Astrocyte of the cerebellum (primary cell): Measurements from ENCODE around the gene BICD1.

Experiments used
- DNase-seq: peaks from one replicate; pipeline ENCODE4 v3.0.0-alpha.2; 2011; ENCODE audit warnings: low read depth
- H3K4me3 ChIP-seq: 2 replicates; pipeline ENCODE4 v1.5.1; 2011; ENCODE audit warnings: mild to moderate bottlenecking, low read depth, low read length, moderate library complexity
- CTCF ChIP-seq: IDR thresholded peaks from 2 replicates; pipeline ENCODE4 v1.5.1; 2012; ENCODE audit warnings: low read length, low read depth, moderate library complexity, mild to moderate bottlenecking; ENCODE audit errors: missing control alignments
- in situ Hi-C: cut with HindIII; loops from 2 replicates; pipeline ENCODE4 v1.10.0; 2017; ENCODE audit warnings: low sequenced_read_pairs

The BICD1 gene

GRCh38 chr12:32397696-32398095 is 291.0 kb downstream of the BICD1 start:
- no peak for TF ChIP-seq CTCF
- in situ Hi-C loops = no loop called here
- no peak for DNase-seq
- H3K4me3 ChIP-seq = no peak overlapping the region

DNA sequence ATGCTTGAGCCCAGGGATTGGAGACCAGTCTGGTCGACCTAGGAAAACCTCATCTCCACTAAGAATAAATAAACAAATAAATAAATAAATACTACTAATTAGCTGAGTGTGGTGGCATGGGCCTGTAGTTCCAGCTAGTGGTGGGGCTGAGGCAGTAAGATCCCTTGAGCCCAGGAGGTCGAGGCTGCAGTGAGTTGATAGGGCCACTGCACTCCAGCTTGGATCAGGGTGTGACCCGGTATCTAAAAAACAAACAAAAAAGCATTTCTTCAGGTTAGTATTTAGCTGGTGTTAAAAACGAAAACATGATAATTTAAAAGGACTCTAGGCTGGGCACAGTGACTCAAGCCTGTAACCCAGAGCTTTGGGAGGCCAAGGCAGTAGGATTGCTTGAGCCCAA is 291.5 kb downstream of the BICD1 start:
- no peak overlapping the region for H3K4me3 ChIP-seq
- in situ Hi-C loops = no loop called here
- DNase-seq = no peak
- no peak for TF ChIP-seq CTCF

GRCh38 chr12:32398816-32399369 is 292.2 kb downstream of the BICD1 start:
- TF ChIP-seq CTCF = no peak
- in situ Hi-C loops = no loop called here
- DNase-seq = no peak
- peak overlapping the region; percentile 77 for H3K4me3 ChIP-seq

GRCh38 chr12:32399370-32400113 is 292.9 kb downstream of the BICD1 start, which contains the start of gene FGD4:
TSS of gene FGD4 (plus strand) at chr12:32399558.
- H3K4me3 ChIP-seq = peak within 1 kb of the TSS; percentile 77
- TF ChIP-seq CTCF = peak; percentile 44
- in situ Hi-C loops = no loop called here

DNA sequence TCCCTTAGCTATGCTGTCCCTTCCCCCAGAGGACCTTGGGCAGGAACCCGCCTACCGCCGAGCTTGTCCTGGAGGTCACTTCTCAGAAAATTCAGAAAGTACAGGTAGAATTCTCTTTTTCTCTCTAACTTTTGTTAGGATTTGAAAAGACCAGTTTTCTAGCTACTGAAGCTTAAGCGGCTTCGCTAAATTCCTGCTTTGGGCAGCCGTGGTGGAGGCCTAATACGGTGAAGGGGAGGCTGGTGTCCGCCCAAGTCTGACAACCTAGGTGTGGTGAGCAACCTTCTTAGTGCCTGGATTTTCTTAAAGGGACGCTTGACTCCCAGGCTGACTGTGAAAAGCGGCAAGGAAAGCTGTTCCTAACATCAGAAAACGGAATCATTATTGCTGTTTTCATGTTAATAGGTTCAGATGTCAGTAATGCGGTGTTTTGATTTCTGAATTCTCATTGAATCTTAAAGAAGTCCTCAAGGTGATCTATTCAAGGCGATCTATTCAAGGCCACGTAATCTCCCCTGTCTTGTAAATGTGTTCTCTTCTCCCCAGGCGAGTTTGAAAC is 293.5 kb downstream of the BICD1 start:
- in situ Hi-C loops = no loop called here
- peak overlapping the region; percentile 77 for H3K4me3 ChIP-seq
- DNase-seq = no peak
- no peak for TF ChIP-seq CTCF

More at GRCh38 chr12:32399370-32400113, 292.9 kb downstream of the BICD1 start, which contains the start of gene FGD4:
- DNase-seq = peak; percentile 31

DNA sequence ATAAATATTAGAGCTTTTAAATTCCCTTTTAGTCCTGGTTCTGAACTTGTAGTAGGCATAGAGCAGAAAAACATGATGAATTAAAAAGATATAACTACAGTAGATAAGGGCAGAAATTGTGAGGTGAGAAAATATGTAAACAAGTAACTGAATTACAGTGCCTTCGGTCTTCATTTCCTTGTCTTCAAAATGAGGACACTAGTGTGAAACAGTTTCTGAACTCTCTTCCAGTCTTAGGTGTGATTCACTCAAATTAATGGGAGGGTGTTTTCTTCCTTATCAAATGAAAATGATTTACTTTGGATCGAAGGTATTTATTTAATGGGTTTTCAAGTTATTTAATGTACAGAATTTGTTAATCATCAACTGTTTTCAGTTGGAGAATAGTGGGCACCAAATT is 294.2 kb downstream of the BICD1 start:
- in situ Hi-C loops = no loop called here
- TF ChIP-seq CTCF = no peak

More for the DNA sequence above, 294.2 kb downstream of the BICD1 start:
- H3K4me3 ChIP-seq = no peak overlapping the region
- no peak for DNase-seq
